ENCODE results near the gene SMAD3.

- no peak for TF ChIP-seq POLR2A (IDR thresholded peaks at IDR 0.05; ENCODE audit: low read length)
- no peak for TF ChIP-seq GATA1 (IDR thresholded peaks at IDR 0.05; ENCODE audit: low read depth, low read length)
Observed at GRCh38 chr15:67096546-67097294, 31.3 kb downstream of the SMAD3 start.

All from erythroblast (primary cell).